OCI-LY1 (cell line): Measurements from ENCODE around the gene MYH7B.

ENCODE experiments used
- EZH2 ChIP-seq: fragments of 200-600 bp; sonication (generic), shearing (Covaris generic); IDR thresholded peaks from 2 replicates; pipeline ENCODE4 v1.8.0; 2017; ENCODE audit warnings: borderline replicate concordance, mixed run types, mild to moderate bottlenecking, antibody characterized with exemption, low read length, moderate library complexity, mixed read lengths
- TF ChIP-seq, protein P1 (sequence below): fragments of 200-600 bp; sonication (generic), shearing (Covaris generic); IDR thresholded peaks from 2 replicates; pipeline ENCODE4 v1.5.1; 2017; ENCODE audit warnings: mild to moderate bottlenecking, antibody characterized with exemption, low read length, moderate library complexity, mixed read lengths

GRCh38 chr20:34927736-34928135 lies 27.9 kb upstream of the MYH7B start:
- no peak for TF ChIP-seq EZH2
- TF ChIP-seq, protein P1, sequence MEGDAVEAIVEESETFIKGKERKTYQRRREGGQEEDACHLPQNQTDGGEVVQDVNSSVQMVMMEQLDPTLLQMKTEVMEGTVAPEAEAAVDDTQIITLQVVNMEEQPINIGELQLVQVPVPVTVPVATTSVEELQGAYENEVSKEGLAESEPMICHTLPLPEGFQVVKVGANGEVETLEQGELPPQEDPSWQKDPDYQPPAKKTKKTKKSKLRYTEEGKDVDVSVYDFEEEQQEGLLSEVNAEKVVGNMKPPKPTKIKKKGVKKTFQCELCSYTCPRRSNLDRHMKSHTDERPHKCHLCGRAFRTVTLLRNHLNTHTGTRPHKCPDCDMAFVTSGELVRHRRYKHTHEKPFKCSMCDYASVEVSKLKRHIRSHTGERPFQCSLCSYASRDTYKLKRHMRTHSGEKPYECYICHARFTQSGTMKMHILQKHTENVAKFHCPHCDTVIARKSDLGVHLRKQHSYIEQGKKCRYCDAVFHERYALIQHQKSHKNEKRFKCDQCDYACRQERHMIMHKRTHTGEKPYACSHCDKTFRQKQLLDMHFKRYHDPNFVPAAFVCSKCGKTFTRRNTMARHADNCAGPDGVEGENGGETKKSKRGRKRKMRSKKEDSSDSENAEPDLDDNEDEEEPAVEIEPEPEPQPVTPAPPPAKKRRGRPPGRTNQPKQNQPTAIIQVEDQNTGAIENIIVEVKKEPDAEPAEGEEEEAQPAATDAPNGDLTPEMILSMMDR: no peak
